Body of pancreas (tissue), 4 donors: Measurements from ENCODE around the gene DIRAS1. TPM values are rescaled to one million over a fixed set of nuclear protein-coding genes. Genes with fewer than 3 reads are reported as not detected.
A peak's percentile ranks its signal among the peaks of the same experiment; 100 is the strongest.
"Not testable (repeated sequence)": the region's sequence is repeated elsewhere in the genome, so short reads cannot be mapped to it uniquely, and the experiment has no call there.

Source experiments
- ATAC-seq: fragments of 150-250 bp; one replicate; pipeline ENCODE4 v1.9.1; 2016
- DNase-seq, 4 donors: peaks; one replicate each; pipeline ENCODE4 v3.0.0-alpha.2; 2019
- H3K27ac ChIP-seq, 4 donors: fragments of 200-600 bp; sonication (generic); 1 replicate in 3 of 4; 2 replicates in 1 of 4; pipeline versions ENCODE4 v1.5.1 to v1.6.1; 2016 to 2019; ENCODE audit warnings: mild to moderate bottlenecking in 1 of 4, mixed read lengths in 1 of 4, moderate library complexity in 1 of 4
- H3K27me3 ChIP-seq, 2 donors: fragments of 200-600 bp; sonication (generic); one replicate each; pipeline ENCODE4 v1.6.0; 2016; ENCODE audit warnings: mild to moderate bottlenecking in 1 of 2
- H3K36me3 ChIP-seq, 2 donors: fragments of 200-600 bp; sonication (generic); replicated peaks in 1 of 2; 2 replicates each; pipeline ENCODE4 v1.5.1; 2016; ENCODE audit warnings: low read depth in 2 of 2; ENCODE audit not compliant: insufficient read depth in 1 of 2
- H3K4me1 ChIP-seq: fragments of 200-600 bp; sonication (generic); one replicate; pipeline ENCODE4 v1.6.0; 2016
- H3K4me3 ChIP-seq, 2 donors: fragments of 200-600 bp; sonication (generic); 1 replicate in 1 of 2; 2 replicates in 1 of 2; pipeline ENCODE4 v1.5.1; 2016 to 2019
- H3K9me3 ChIP-seq, 3 donors: fragments of 200-600 bp; sonication (generic); 1 replicate in 2 of 3; 2 replicates in 1 of 3; pipeline ENCODE4 v1.5.1; 2016
- POLR2A ChIP-seq, 3 donors: fragments of 450-650 bp; IDR thresholded peaks; one replicate each; pipeline ENCODE4 v1.6.1; 2016; ENCODE audit warnings: antibody characterized with exemption in 3 of 3, mild to moderate bottlenecking in 2 of 3
- WGBS, 2 donors: methylation state at CpG; one replicate each; pipeline ENCODE4 v1.1.5; 2017; 5-methylcytosine and 5-hydroxymethylcytosine counted together
- intact Hi-C: fragments of 100-400 bp; cut with DNase I; formaldehyde crosslinking; loops from one replicate; pipeline ENCODE4 v1.15.1; 2023
- total RNA-seq, 2 donors: library from RNA; depleted of rRNA; stranded (reverse); fragments of >200 nt; gene quantifications; one replicate each; pipeline ENCODE4 v1.1.0, GENCODE V29; 2016
- TF ChIP-seq, protein P1 (sequence below), 7 experiments: fragments of 450-650 bp in 4 of 7; fragments of 200-600 bp in 3 of 7; sonication (generic) in 3 of 7; IDR thresholded peaks; one replicate each; pipeline ENCODE4 v1.5.1; 2016 to 2019; ENCODE audit warnings: antibody characterized with exemption in 7 of 7

The DIRAS1 gene
- total RNA-seq, 2 donors from 2014 or later, result 0.78 to 4.9 TPM

DNA sequence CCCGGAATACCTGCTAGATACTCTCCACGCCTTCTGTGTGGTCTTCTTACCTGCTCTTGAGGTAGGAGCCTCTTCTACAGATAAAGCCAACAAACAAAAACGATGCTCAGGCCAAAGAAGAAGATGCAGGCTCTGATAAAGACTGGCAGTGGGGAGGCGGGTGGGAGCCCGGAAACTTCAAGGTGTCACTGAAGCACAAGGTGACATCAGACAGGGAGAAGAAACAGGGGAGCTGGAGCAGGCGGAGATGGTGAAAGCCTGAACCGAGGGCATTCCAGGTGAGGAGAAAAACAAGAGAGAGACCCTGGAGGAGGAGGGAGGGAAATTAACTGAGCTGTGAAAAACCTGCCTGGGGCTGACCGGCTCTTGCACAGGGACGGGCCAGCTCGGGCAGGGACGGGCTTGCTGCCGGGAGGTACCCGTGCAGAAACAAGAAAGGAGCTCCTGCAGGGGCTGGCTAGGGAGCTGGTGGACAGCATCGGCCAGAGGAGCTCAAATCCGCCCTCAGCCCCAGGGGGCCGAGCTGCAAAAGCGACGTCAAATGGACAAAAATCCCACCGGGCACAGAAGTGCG, 37.7 kb downstream of the DIRAS1 start:
- intact Hi-C loops, result no loop called here
- no peaks in the 10 kb centered on the region for H3K4me1 ChIP-seq
- H3K4me3 ChIP-seq, result no peak overlapping the region
- ATAC-seq (no peak), DNase-seq (no peak)
- no peak for TF ChIP-seq POLR2A (IDR thresholded peaks at IDR 0.05)
- TF ChIP-seq, protein P1, sequence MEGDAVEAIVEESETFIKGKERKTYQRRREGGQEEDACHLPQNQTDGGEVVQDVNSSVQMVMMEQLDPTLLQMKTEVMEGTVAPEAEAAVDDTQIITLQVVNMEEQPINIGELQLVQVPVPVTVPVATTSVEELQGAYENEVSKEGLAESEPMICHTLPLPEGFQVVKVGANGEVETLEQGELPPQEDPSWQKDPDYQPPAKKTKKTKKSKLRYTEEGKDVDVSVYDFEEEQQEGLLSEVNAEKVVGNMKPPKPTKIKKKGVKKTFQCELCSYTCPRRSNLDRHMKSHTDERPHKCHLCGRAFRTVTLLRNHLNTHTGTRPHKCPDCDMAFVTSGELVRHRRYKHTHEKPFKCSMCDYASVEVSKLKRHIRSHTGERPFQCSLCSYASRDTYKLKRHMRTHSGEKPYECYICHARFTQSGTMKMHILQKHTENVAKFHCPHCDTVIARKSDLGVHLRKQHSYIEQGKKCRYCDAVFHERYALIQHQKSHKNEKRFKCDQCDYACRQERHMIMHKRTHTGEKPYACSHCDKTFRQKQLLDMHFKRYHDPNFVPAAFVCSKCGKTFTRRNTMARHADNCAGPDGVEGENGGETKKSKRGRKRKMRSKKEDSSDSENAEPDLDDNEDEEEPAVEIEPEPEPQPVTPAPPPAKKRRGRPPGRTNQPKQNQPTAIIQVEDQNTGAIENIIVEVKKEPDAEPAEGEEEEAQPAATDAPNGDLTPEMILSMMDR (IDR thresholded peaks at IDR 0.05), result no peak
- 86 to 88% methylated on average over 19 to 20 of the region's 20 CpGs for WGBS, 2 donors
- H3K27ac ChIP-seq, result no peak overlapping the region
- no peaks in the 10 kb centered on the region for H3K9me3 ChIP-seq
- no peaks in the 10 kb centered on the region for H3K27me3 ChIP-seq
- no peaks in the 10 kb centered on the region for H3K36me3 ChIP-seq

DNA sequence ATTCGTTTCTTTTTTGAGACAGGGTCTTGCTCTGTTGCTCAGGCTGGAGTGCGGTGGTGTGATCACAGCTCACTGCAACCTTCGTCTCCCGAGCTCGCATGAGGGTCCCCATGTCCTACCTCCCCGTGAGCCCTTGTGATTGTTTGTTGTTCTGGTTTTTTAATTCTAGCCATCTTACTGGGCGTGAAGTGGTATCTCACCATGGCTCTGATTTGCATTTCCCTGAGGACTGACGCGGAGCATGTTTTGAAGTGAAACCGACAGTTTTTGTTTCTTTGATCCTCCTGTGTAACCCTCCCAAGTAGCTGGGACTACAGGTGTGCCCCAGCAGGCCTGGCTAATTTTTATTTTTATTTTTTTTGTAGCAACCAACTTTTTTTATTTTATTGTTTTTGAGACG, 40.4 kb downstream of the DIRAS1 start:
- 94% methylated on average over 11 of the region's 11 CpGs for WGBS, 2 donors
- H3K4me1 ChIP-seq, result no peaks in the 10 kb centered on the region
- H3K9me3 ChIP-seq, result no peaks in the 10 kb centered on the region
- no peaks in the 10 kb centered on the region for H3K27me3 ChIP-seq
- no peaks in the 10 kb centered on the region for H3K36me3 ChIP-seq
- ATAC-seq (no peak), DNase-seq (no peak)
- intact Hi-C loops, result no loop called here
- no peak for TF ChIP-seq POLR2A (IDR thresholded peaks at IDR 0.05)
- TF ChIP-seq, protein P1 (IDR thresholded peaks at IDR 0.05), result no peak
- no peak overlapping the region for H3K4me3 ChIP-seq
- no peak overlapping the region for H3K27ac ChIP-seq

- H3K27ac ChIP-seq, result no peak overlapping the region
- H3K9me3 ChIP-seq, result no peaks in the 10 kb centered on the region
These were observed 41.7 kb downstream of the DIRAS1 start for GRCh38 chr19:2679439-2679838.

GRCh38 chr19:2678948-2679347, 42.2 kb downstream of the DIRAS1 start:
- H3K27me3 ChIP-seq, ATAC-seq, H3K4me1 ChIP-seq, H3K36me3 ChIP-seq, DNase-seq, intact Hi-C loops, H3K9me3 ChIP-seq, H3K4me3 ChIP-seq, H3K27ac ChIP-seq: not testable (repeated sequence)
- WGBS, 2 donors, result 90 to 100% methylated on average over 5 of the region's 5 CpGs

More at GRCh38 chr19:2679439-2679838, 41.7 kb downstream of the DIRAS1 start:
- intact Hi-C loops, result no loop called here
- Histone ChIP-seq H3K36me3 (no peaks in the 10 kb centered on the region), H3K4me1 (no peaks in the 10 kb centered on the region), H3K4me3 (no peak overlapping the region), H3K27me3 (no peaks in the 10 kb centered on the region)
- no peak for TF ChIP-seq POLR2A (IDR thresholded peaks at IDR 0.05)
- TF ChIP-seq, protein P1 (IDR thresholded peaks at IDR 0.05), result no peak
- ATAC-seq, result no peak
- WGBS, 2 donors, result 93 to 100% methylated on average over 2 of the region's 2 CpGs
- DNase-seq, result no peak

DNA sequence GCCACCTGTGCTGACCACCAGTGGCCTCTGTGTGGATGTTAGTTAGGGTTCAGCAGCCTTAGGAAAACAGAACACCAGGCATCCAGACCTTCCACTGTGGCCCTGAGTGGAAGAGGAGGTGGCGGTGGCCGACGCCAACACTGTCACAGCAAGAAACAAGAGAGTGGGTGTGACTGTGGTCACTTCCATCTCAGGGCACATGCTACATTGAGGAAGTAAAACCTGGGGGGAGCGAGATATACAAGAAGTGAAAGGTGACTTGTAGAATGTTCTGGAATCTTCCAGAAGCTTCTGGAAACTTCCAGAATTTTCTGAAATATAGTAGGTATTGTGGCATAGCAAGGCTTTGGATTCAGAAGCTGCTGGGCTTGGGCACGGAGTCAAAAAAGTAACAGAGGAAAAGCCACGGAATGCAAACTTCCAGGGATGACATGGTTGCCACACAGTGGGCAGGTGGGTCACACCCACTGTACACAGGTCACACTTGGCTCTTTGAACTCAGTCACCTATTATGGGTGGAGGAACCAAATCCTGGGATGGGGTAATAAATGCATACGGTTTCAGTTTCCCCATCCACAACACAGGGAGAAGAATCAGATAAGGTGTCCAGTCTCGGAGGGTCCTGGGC, 43.0 kb downstream of the DIRAS1 start:
- ATAC-seq, result no peak
- Histone ChIP-seq H3K27ac (no peak overlapping the region), H3K36me3 (no peaks in the 10 kb centered on the region), H3K4me3 (no peak overlapping the region), H3K9me3 (no peaks in the 10 kb centered on the region), H3K27me3 (no peaks in the 10 kb centered on the region), H3K4me1 (no peaks in the 10 kb centered on the region)
- 81 to 82% methylated on average over 8 of the region's 8 CpGs for WGBS, 2 donors
- TF ChIP-seq POLR2A (IDR thresholded peaks at IDR 0.05), result no peak
- TF ChIP-seq, protein P1 (IDR thresholded peaks at IDR 0.05), result no peak
- intact Hi-C loops, result no loop called here
- peak in 1 of 4 donors; percentile 21 for DNase-seq
